GM21367 (cell line): ENCODE measurements around the gene CABYR.
A peak's percentile ranks its signal among the peaks of the same experiment; 100 is the strongest.

Source experiments
- ATAC-seq: cut with Tn5 transposase; IDR thresholded peaks from one replicate; pipeline ENCODE4 v1.9.1; 2021; ENCODE audit not compliant: unreplicated experiment

Gene CABYR, protein sequence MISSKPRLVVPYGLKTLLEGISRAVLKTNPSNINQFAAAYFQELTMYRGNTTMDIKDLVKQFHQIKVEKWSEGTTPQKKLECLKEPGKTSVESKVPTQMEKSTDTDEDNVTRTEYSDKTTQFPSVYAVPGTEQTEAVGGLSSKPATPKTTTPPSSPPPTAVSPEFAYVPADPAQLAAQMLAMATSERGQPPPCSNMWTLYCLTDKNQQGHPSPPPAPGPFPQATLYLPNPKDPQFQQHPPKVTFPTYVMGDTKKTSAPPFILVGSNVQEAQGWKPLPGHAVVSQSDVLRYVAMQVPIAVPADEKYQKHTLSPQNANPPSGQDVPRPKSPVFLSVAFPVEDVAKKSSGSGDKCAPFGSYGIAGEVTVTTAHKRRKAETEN

DNA sequence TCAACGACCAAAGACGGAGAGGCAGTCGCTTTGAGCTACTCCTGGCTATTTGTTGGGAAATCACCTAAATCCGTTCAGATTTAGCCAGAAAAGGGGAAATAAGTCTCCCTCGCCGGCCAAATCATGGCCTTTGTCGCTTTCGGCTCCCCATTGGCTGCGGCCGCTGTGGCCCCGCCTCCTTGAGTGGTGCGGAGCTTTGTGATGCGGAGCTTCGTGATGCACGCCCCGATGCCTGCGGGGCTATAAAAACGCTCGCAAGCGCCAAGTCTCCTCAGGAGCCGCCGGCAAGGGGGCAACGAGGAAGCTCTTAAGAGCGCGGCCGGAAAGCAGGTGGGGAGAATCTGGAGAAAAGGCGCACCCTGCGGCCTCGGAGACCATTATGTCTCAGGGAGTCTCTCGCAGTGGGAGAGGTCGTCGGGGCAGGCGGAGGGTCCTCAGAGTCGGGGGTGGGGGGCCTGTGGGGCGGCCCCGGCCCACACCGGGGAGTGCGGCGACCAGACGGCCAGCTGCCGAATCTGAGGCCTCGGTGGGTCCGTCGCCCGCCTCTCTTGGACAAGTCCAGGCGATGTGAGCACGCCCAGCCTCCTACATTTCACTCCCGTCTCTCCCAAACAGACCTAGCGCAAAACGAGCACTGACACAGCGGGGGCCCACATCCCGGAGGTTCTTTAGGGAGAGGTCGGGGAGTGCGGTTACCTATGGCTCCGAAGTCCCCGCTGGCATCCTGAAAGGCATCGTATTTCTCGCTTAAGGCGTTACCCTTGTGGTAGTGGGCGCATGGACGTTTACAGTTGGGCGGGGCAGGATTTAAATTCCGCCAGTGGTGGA is at the start of gene CABYR:
TSS of gene CABYR (plus strand) at position 274 of the 828 bp plus-strand sequence. CDS start 4,053 bp downstream, outside the sequence.
- ATAC-seq = peak; percentile 86

DNA sequence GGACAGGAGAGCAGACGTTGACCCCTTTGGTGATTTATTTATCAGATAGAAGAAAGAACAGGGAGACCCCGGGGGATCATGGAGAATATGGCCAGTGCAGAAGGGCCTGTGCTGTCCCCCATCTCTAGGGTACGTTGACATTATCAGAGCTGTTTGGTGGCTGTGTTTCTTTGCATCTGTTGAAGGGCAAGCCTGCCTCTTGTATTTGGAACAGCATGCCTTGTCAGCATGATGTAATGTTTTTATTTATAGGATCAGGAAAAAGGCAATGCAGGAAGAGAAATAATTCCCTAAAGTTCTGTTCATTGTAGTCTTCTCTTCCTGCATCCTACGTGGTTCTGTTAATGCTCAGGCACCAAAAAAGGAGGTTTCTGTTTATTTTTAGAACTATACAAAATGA is 49.8 kb upstream of the CABYR start:
- ATAC-seq = no peak

DNA sequence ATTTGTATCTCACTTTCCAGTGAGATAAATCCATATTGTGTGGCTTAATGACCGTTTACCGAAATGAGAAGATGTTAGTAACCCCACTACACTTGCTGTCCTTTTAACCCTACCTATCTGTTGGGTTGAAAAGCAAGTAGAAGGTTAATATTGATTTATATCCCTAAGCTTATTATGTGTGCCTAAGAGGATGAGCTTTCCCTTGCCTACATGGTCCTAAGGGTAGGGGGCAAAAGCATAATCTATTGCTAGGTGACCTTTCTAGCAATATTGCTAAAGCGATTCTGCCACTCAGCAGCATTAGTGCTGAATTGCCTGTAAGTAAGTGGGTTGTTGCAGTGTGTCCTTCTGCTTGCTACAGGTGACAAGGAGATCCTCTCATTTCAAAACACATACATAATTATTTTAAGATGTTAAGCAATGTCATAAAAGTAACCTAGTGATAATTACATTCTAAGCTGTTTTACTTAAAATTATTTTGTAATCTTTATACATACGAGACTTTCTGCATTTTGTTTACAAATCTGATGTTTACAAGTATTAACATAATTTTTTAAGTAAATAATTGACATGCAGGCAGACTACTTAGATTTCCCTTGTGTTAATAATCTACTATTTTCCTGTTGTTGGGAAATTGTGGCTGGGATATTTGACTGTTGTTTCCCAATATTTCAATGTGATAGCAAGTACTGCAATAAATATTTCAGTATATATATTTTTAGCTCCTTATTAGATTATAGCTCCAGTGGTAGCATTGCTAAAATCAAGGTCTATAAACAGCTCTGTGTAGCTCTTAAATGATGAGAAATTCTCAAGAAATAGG is 49.1 kb upstream of the CABYR start:
- no peak for ATAC-seq

DNA sequence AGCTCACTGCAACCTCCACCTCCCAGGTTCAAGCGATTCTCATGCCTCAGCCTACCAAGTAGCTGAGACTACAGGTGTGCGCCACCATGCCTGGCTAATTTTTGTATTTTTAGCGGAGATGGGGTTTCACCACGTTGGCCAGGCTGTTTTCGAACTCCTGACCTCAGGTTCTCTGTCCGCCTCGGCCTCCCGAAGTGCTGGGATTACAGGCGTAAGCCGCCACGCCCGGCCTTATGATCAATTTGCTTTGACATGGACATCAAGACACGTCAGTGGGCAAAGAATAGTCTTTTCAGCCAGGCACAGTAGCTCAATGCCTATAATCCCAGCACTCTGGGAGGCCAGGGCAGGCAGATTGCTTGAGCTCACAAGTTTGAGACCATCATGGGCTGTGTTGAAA is 48.0 kb upstream of the CABYR start:
- ATAC-seq = no peak

DNA sequence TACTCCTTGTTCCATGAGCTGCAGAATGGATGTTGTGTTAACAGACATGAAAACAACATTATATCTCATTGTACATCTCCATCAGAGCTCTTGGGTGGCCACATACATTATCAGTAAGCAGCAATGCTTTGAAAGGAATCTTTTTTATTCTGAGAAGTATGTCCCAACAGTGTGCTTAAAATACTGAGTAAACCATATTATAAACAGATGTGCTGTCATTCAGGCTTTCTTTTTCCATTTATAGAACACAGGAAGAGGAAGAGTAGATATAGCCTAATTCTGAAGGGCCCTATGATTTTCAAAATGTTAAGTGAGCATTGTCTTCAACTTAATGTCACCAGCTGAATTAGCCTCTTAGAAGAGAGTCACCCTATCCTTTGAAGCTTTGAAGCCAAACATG is 44.3 kb upstream of the CABYR start:
- ATAC-seq = no peak

DNA sequence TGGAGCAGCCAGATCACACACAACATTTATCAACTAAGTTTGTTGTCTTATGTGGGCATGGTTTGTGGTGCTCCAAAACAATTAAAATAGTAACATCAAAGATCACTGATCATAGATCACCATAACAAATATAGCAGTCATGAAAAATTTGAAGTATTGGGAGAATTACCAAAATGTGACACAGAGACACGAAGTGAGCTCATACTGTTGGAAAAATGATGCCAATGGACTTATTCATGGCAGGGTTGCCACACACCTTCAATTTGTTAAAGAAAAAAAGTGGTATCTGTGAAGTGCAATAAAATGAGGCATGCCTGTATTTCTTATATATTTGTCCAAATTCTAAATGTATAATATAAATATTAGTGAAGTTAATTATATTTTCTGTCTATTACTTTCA is 42.9 kb upstream of the CABYR start:
- ATAC-seq = no peak

DNA sequence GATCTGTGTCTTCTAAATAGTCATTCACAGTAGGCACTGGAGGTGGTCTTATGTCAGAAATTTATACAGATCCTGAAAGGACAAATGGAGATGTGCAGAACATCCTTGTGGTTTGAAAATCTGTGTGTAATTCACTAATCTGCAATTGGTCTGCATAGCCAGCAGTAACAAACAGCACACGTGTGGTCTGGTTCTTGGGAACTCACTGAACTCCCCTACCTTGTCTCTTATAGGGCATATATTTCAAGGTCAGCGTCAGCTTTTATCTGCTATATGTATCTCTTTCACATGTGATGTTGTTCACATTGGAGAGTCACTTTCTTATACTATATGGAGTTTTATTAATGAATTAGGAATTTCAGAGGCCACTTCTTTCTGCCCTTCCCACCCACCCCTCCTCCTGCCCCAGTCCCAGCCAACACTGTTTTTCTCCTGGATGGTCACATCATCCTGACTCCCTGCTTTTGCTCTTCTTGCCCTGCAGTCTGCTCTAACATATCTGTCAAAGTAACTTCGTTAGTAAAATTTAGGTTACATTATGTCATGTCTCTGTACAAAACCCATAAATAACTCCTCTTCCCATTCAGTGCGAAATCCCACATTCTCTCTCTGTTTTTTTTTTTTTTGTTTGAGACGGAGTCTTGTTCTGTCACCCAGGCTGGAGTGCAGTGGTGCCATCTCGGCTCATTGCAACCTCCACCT is 35.4 kb upstream of the CABYR start:
- ATAC-seq = no peak

DNA sequence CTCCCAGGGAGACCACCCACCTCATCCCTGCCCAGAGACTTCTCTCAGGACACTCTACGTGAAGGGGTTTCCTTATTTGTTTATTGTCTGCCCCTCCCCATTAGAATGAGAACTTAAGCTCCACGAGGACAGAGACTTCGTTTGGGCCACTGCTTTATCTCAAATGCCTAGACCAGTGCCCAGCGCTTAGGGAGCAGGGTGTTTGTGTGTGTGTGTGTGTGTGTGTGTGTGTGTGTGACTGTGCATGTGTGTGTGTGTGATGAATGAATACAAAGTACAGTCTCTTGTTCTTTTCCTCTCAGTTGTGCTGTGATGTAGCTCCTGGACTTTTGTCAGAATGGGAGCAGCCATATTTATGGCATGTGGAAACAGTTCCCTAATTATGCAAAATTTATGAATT is 34.4 kb upstream of the CABYR start:
- ATAC-seq = no peak

DNA sequence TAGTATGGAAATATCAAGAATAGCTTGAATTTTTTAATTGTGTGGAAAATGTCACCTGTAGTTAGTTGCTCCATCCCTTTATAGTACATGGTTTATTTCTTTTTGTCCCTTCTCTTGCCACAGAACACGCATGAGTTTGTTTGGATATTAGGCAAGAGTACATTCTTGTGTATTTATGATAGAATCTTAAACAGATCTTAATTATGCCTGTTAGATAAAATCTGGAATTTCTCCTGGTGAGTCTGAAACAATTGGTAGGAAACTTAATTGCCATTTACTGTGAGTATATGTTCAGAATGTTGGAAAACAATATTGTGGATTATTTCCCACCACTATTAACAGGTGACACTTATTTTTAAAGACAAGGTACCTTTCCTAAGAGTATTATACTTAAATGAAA is 30.2 kb upstream of the CABYR start:
- ATAC-seq = no peak

DNA sequence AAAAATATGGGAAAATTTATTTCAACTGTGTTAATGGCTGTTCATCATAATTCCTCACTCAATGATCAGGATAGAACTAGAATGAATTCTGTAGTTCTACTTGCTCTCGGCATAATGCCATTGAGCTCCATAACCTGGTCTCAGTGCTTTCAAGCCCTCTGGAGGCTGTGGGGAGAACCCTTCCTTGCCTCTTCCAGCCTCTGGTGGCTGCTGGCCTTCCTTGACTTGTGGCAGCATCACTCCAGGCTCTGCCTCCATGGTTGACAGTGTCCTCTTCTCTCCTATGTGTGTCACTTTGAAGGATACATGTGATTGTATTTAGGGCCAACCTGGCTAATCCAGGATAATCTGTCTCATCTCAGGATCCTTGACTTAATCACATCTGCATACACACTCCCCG is 26.9 kb upstream of the CABYR start:
- no peak for ATAC-seq

DNA sequence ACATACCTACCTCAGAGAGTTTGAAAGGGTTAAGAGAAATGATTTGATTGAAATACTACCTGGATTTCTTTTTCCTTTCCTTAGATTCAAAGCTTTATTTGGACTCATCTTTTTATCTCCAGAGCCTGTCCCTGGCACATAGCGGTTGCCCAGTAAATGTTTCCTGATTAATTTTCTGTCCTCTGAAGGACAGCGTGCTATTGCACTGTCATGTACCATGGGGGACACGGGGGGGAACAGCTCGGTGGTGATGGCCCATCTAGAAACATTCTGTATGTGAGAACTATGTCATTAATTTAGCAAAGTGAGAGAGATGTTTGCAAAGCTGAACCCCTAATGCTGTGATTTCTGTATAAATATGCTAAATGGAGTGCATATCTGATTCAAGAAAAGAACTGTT is 26.4 kb upstream of the CABYR start:
- no peak for ATAC-seq

DNA sequence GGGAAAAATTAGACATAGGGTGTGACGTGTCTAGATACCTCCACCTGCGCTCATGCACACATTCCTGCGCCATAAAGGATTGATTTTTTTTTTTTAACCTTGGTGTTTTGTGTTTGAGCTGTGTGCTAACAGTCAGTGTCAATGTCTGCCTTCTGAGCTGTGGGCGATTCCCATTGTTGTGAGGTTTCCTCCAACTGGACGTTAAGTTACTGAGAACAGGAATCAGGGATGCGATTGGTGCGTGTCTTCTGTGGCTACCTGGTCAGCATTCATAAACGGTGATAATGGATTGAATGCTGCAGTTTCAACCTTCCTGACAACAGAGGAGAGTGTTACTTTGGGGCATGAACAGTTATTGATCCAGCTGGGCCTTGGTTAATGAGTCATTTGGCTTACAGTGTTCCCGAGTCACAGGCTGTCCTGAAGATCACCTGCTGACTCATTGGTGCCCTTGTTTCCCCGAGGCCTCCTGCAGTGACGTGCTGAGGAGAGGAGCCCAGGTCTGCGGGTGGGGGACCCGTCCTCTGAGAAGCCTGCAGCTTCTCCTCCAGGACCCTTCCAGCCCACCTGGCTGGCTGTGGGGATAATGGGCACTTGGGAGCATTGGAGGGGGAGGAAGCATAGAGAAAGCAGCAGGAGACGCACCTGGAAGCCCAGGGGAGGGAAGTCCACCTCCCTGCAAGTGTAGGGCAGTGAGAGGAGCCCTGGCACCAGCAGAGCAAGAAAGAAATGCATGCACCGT is 25.8 kb upstream of the CABYR start:
- no peak for ATAC-seq

DNA sequence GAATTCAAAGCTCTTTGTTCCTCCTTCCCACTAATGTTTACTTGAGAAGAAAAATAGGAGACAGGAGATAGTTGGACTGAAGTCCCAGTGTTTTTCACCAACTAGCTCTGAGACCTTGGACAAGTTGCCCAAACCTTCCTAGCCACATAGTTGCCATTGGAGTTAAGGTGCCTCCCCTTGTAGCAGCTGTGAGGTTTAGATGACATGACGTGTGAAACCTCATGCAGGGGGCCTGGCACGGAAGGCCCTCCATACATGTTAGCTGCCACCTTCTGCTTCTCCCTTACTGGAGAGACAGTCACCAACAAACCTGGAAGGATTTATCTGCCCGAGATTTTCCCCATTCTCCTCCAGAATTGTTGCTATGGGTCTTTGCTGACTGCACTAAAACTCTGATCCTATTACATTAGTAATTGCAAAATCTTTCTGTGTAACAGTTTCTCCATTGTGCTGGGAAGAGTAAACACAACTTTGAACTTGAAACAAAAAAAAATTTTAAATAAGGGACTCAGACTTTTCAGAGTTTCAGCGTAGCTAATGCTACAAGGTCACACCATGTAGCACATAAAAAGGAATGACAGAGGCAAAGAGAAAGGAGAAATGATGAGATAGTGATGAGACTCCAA is 23.8 kb upstream of the CABYR start:
- no peak for ATAC-seq

DNA sequence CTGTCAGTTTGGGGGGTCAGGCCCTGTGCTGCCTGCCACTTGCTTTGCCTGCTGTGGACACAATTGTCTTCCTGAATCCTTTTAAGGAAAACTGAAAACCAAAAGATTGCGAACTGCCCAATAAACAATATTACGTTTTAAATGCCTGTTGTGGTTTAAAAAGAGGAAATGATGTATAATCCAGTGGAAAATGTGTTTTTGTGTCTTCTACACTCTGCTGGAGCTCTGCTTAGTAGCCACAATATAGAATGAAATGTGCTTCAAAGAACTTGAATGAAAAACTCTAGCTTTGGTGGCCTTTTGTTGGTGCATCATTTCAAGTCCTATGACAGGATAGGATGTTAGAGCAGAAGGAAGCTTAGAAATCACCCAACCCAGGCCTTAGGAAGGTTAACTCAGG is 23.2 kb upstream of the CABYR start:
- ATAC-seq = no peak

DNA sequence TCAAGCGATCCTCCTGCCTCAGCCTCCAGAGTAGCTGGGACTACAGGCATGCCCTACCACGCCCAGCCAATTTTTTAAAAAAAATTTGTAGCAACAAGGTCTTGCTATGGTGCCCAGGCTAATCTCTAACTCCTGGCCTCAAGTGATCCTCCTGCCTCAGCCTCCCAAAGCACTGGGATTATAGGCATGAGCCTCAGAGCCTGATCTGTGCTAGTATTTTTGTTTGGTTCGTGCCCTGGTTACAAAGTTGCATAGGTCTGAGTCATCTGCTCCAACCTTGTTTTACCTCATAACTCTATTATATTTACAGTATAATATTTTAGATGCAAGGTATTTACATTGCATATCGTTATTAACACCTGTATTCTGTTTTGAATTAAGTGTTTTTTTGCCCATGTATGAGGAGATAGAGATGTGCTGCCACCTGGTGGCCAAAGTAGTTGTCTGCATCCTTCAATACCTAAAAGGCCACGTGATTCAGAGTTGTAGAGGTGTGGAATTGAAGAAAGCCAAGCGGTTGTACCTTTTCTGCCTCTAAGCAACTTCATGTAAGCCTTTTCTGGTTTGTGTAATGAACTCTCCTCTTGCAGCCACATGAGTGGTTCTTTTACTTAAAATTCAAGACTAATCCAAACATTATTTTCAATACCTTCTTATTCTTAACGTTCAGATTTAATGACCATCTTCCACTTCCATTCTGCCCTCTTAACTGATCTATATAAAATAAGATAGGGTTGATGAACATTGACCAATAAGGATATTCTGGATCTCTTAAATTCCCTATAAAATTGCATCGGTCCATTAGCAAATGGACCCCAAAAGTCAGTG is 19.9 kb upstream of the CABYR start:
- peak; percentile 57 for ATAC-seq

DNA sequence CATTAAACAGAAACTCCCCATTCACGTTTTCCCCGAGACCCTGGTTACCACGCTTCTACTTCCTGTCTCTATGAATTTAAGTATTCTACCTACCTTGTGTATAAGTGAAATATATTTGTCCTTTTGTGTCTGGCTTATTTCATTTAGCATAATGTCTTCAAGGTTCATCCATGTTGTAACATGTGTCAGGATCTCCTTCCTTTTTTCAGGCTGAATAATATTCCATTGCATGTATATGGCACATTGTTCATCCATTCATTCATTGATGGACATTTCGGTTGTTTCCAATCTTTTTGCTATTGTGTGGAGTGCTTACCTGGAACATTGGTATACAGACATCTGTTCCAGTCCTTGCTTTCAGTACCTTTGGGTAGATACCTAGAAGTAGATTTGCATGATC is 18.2 kb upstream of the CABYR start:
- ATAC-seq = no peak

DNA sequence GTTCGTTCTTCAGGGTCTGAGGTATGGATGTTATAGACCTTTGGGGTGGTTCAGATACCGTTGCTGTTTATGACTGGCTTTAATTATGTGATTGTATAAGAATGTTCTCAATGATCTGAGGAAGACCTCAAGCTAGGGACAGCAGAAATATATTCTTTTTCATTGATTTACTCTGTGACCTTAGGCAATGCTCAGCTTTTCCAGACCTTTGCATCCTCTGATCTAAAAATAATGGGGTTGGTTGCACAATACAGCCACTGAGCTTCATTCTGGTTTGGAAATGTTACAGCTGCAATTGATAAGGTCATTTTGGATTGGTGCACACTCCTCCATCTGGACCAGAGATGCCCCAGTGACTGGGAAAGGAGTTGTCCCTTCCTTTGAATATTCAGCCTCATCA is 17.2 kb upstream of the CABYR start:
- ATAC-seq = no peak

DNA sequence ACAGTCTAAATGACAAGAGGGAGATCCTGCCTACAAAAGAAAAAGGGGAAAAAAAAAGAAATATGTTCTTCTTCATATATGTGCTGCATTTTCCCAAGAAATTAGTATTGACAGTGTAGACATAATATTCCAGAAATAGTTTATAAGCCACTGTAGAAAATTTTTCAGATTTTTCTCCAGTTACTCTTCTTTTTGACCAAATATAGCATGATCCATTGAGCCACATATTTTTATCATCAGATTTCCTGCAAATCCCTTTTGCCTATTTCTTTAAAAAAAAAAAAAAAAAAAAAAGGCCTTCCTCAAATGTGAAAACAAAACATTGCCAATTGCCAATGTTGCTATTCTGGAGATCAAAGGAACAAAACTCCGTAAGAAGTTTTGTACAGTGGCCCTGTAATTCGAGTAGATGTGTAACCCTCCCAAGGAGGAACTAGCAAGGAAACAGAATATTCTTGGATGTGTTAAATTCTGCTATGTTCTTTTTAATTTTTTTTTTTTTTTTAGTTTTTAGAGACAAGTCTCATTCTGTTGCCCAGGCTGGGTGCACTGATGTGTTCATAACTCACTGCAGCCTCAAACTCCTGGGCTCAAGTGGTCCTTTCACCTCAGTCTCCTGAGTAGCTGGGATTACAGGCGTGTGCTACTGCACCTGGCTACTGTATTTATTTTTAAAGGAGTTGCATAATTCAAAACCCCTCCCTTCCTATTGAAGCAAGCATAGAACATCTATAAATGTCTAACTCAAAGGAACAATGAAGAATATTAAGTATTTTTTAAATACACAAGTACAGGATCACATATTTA is 12.5 kb upstream of the CABYR start:
- no peak for ATAC-seq
